Measurements from ENCODE around the gene CECR2.

The CECR2 gene

DNA sequence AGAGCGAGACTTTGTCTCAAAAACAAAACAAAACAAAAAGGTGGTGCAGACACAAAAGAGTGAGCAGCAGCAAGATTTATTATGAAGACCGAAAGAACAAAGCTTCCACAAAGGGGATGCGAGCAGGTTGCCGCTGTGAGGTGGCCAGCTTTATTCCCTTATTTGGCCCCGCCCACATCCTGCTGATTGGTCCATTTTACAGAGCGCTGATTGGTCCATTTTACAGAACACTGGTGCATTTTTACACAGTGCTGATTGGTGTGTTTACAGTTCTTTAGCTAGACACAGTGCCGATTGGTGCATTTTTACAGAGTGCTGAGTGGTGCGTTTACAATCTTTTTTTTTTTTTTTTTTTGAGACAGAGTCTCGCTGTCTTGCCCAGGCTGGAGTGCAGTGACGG is 77.4 kb downstream of the CECR2 start:
- Histone ChIP-seq H3K4me3 (ENCODE audit: low read length) (no peak overlapping the region), H3K27me3 (ENCODE audit: control insufficient read depth, low read length) (no peaks in the 10 kb centered on the region), H3K9me2 (replicated peaks; ENCODE audit: control insufficient read depth, low read length) (no peaks in the 10 kb centered on the region), H3K27ac (ENCODE audit: low read depth, low read length) (no peak overlapping the region), H3K4me1 (ENCODE audit: control insufficient read depth, low read length) (peaks cover 6% of the 10 kb centered on the region; the same call in 1 of the 2 replicates), H3K36me3 (ENCODE audit: control insufficient read depth, low read length) (no peaks in the 10 kb centered on the region), H4K20me1 (ENCODE audit: control insufficient read depth, insufficient read depth, low read depth, low read length) (no peaks in the 10 kb centered on the region), H3K4me2 (ENCODE audit: low read length) (no peak overlapping the region), H3F3A (ENCODE audit: control insufficient read depth, insufficient read depth) (peaks cover 4% of the 10 kb centered on the region; the same call in 1 of the 2 replicates), H3K79me2 (ENCODE audit: control insufficient read depth, low read length) (peaks cover 17% of the 10 kb centered on the region), H3K9me3 (ENCODE audit: control insufficient read depth, insufficient read depth, low read length) (0 out of 2 replicates have a peak, but pooled peaks cover 4% of the 10 kb centered on the region)
- no peak for TF ChIP-seq EZH2phosphoT487 (IDR thresholded peaks at IDR 0.05; ENCODE audit: borderline replicate concordance, low read length)

- H3K27ac ChIP-seq (ENCODE audit: low read depth, low read length), result no peak overlapping the region
- H3K9me2 ChIP-seq (replicated peaks; ENCODE audit: control insufficient read depth, low read length), result no peaks in the 10 kb centered on the region
- TF ChIP-seq EZH2phosphoT487 (IDR thresholded peaks at IDR 0.05; ENCODE audit: borderline replicate concordance, low read length), result no peak
- TF ChIP-seq CTCF (IDR thresholded peaks at IDR 0.05; ENCODE audit: low read depth, low read length, poor library complexity, severe bottlenecking), result no peak
- peaks cover 10% of the 10 kb centered on the region; the same call in 1 of the 2 replicates for H3K9me3 ChIP-seq (ENCODE audit: control insufficient read depth, insufficient read depth, low read length)
- H3K4me2 ChIP-seq (ENCODE audit: low read length), result no peak overlapping the region
- no peaks in the 10 kb centered on the region for H4K20me1 ChIP-seq (ENCODE audit: control insufficient read depth, insufficient read depth, low read depth, low read length)
- H3K4me1 ChIP-seq (ENCODE audit: control insufficient read depth, low read length), result peaks cover 3% of the 10 kb centered on the region; the same call in 1 of the 2 replicates
- no peak overlapping the region for H3K4me3 ChIP-seq (ENCODE audit: low read length)
- no peaks in the 10 kb centered on the region for H3K36me3 ChIP-seq (ENCODE audit: control insufficient read depth, low read length)
- H3K79me2 ChIP-seq (ENCODE audit: control insufficient read depth, low read length), result 0 out of 2 replicates have a peak, but pooled peaks cover 2% of the 10 kb centered on the region
- H3F3A ChIP-seq (ENCODE audit: control insufficient read depth, insufficient read depth), result peaks cover 4% of the 10 kb centered on the region; the same call in 1 of the 2 replicates
- H3K27me3 ChIP-seq (ENCODE audit: control insufficient read depth, low read length), result no peaks in the 10 kb centered on the region
These were observed 82.1 kb downstream of the CECR2 start for GRCh38 chr22:17451316-17451715.

DNA sequence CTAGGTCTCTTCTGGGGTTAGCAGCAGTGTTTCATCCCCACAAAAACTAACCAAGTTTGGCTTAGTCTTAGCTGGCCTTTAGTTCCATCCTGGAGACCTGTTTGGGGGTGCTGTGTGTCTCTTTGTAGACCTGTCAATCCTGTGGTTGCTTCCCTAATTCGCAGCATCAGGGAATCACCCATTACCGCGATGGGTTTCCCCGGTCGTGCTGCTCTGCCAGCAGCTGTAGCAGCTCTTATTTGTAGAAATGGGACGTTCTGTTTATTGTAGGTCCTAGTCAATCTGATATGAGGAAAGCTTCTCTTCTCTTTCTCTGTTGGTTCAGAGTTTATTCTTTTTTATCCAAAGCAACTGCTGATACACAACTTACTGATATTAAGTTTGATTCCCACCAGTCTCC is 91.6 kb downstream of the CECR2 start:
- no peaks in the 10 kb centered on the region for H4K20me1 ChIP-seq (ENCODE audit: control insufficient read depth, insufficient read depth, low read depth, low read length)
- no peaks in the 10 kb centered on the region for H3F3A ChIP-seq (ENCODE audit: control insufficient read depth, insufficient read depth)
- H3K27me3 ChIP-seq (ENCODE audit: control insufficient read depth, low read length), result no peaks in the 10 kb centered on the region
- TF ChIP-seq CTCF (IDR thresholded peaks at IDR 0.05; ENCODE audit: low read depth, low read length, poor library complexity, severe bottlenecking), result no peak
- no peak for TF ChIP-seq EZH2phosphoT487 (IDR thresholded peaks at IDR 0.05; ENCODE audit: borderline replicate concordance, low read length)
- H3K36me3 ChIP-seq (ENCODE audit: control insufficient read depth, low read length), result no peaks in the 10 kb centered on the region
- peaks cover 26% of the 10 kb centered on the region for H3K4me1 ChIP-seq (ENCODE audit: control insufficient read depth, low read length)
- no peak overlapping the region for H3K27ac ChIP-seq (ENCODE audit: low read depth, low read length)
- peaks cover 25% of the 10 kb centered on the region for H3K79me2 ChIP-seq (ENCODE audit: control insufficient read depth, low read length)
- 0 out of 2 replicates have a peak, but pooled peaks cover 2% of the 10 kb centered on the region for H3K9me2 ChIP-seq (replicated peaks; ENCODE audit: control insufficient read depth, low read length)
- no peak overlapping the region for H3K4me2 ChIP-seq (ENCODE audit: low read length)
- H3K9me3 ChIP-seq (ENCODE audit: control insufficient read depth, insufficient read depth, low read length), result no peaks in the 10 kb centered on the region
- H3K4me3 ChIP-seq (ENCODE audit: low read length), result no peak overlapping the region

- H3K79me2 ChIP-seq (ENCODE audit: control insufficient read depth, low read length), result peaks cover 32% of the 10 kb centered on the region
- H3K4me3 ChIP-seq (ENCODE audit: low read length), result no peak overlapping the region
- H3K9me2 ChIP-seq (replicated peaks; ENCODE audit: control insufficient read depth, low read length), result no peaks in the 10 kb centered on the region
- no peak for TF ChIP-seq CTCF (IDR thresholded peaks at IDR 0.05; ENCODE audit: low read depth, low read length, poor library complexity, severe bottlenecking)
- no peak for TF ChIP-seq EZH2phosphoT487 (IDR thresholded peaks at IDR 0.05; ENCODE audit: borderline replicate concordance, low read length)
- no peak overlapping the region for H3K4me2 ChIP-seq (ENCODE audit: low read length)
- H3K36me3 ChIP-seq (ENCODE audit: control insufficient read depth, low read length), result no peaks in the 10 kb centered on the region
- H4K20me1 ChIP-seq (ENCODE audit: control insufficient read depth, insufficient read depth, low read depth, low read length), result no peaks in the 10 kb centered on the region
- H3K4me1 ChIP-seq (ENCODE audit: control insufficient read depth, low read length), result peaks cover 18% of the 10 kb centered on the region
- no peaks in the 10 kb centered on the region for H3F3A ChIP-seq (ENCODE audit: control insufficient read depth, insufficient read depth)
- H3K27ac ChIP-seq (ENCODE audit: low read depth, low read length), result no peak overlapping the region
- no peaks in the 10 kb centered on the region for H3K9me3 ChIP-seq (ENCODE audit: control insufficient read depth, insufficient read depth, low read length)
- H3K27me3 ChIP-seq (ENCODE audit: control insufficient read depth, low read length), result no peaks in the 10 kb centered on the region
These were observed 101.7 kb downstream of the CECR2 start for GRCh38 chr22:17470880-17471500.

Data from DOHH2 (cell line).